ENCODE measurements around the gene KRTAP9-4.
"Not testable (repeated sequence)": the region's sequence is repeated elsewhere in the genome, so short reads cannot be mapped to it uniquely, and the experiment has no call there.

The KRTAP9-4 gene, protein sequence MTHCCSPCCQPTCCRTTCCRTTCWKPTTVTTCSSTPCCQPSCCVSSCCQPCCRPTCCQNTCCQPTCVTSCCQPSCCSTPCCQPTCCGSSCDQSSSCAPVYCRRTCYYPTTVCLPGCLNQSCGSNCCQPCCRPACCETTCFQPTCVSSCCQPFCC

DNA sequence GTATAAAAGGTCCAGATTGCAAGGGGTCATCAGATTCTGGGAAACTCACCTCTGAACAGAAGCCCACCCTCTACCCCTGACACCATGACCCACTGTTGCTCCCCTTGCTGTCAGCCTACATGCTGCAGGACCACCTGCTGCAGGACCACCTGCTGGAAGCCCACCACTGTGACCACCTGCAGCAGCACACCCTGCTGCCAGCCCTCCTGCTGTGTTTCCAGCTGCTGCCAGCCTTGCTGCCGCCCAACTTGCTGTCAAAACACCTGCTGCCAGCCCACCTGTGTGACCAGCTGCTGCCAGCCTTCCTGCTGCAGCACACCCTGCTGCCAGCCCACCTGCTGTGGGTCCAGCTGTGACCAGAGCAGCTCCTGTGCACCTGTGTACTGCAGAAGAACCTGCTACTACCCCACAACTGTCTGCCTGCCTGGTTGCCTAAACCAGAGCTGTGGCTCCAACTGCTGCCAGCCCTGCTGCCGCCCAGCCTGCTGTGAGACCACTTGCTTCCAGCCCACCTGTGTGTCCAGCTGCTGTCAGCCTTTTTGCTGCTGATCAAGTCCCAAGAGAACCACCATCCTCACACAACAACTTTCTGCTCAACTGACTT is at the start of gene KRTAP9-4:
Gene KRTAP9-4, plus strand, starts transcription at position 51 of the 604 bp plus-strand sequence. Its CDS starts 34 bp downstream, at position 85.
- H3K27me3 Mint-ChIP-seq, result peaks cover 18% of the 10 kb centered on the region
- H3K9me3 Mint-ChIP-seq; H3K4me3 Mint-ChIP-seq; H3K4me1 Mint-ChIP-seq (ENCODE audit: low read depth); H3K27ac Mint-ChIP-seq; H3K36me3 Mint-ChIP-seq (ENCODE audit: low read depth); intact Hi-C loops (cut with micrococcal nuclease): not testable (repeated sequence)

DNA sequence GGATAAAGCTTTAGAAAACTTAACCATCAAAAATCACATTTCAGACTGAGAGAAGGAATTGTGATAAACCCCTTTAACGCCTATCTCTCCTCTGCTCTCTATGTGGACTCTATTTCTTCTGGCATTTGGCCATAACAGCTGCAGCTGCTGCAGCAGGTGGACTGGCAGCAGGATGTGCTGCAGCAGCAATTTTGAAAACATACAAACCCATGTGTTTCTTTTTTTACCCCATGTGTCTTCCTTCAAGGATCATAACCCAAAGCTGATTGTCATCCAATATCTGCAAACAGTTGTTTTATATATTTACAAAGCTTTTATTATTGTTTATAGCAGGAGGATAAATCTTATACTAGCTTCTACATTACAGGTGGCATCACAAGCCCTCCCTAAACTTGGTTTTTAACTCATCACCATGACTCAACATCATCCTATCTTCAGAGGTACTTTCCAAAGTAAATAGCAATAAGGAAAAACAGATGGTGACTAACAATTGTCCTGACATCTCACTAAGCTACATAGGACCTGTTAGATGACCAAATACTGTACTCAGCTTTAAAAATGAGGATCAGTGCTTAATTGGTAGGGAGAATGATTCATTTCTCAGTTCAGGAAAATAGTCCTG is 37.5 kb upstream of the KRTAP9-4 start:
- Mint-ChIP-seq H3K27ac (no peak overlapping the region), H3K4me1 (ENCODE audit: low read depth) (no peaks in the 10 kb centered on the region), H3K27me3 (peaks cover 27% of the 10 kb centered on the region), H3K4me3 (no peak overlapping the region), H3K36me3 (ENCODE audit: low read depth) (no peaks in the 10 kb centered on the region), H3K9me3 (no peaks in the 10 kb centered on the region)
- intact Hi-C loops (cut with micrococcal nuclease), result no loop called here

DNA sequence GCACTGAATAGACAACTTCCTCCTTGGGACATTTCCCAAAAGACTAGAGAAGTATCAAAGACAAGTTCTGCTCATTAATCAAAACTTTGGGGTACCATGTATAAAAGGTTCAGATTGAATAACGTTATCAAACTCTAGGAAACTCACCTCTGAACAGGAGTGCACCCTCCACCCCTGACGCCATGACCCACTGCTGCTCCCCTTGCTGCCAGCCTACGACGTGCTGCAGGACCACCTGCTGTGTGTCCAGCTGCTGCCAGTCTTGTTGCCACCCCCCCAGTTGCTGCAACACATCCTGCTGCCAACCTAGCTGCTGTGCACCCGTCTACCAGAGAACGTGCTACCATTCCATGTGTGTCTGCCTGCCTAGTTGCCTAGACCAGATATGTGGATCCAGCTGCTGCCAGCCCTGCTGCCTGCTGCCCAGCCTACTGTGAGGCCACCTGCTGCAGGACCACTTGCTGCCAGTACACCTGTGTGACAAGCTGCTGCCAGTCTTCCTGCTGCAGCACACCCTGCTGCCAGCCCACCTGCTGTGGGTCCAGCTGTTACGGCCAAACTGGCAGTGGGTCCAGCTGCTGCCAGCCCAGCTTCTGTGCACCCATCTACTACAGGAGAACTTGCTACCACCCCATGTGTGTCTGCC is 36.8 kb upstream of the KRTAP9-4 start:
- intact Hi-C loops (cut with micrococcal nuclease), result no loop called here
- H3K27me3 Mint-ChIP-seq, result peaks cover 26% of the 10 kb centered on the region
- H3K4me1 Mint-ChIP-seq (ENCODE audit: low read depth), result no peaks in the 10 kb centered on the region
- no peaks in the 10 kb centered on the region for H3K36me3 Mint-ChIP-seq (ENCODE audit: low read depth)
- no peaks in the 10 kb centered on the region for H3K9me3 Mint-ChIP-seq
- no peak overlapping the region for H3K4me3 Mint-ChIP-seq
- no peak overlapping the region for H3K27ac Mint-ChIP-seq

DNA sequence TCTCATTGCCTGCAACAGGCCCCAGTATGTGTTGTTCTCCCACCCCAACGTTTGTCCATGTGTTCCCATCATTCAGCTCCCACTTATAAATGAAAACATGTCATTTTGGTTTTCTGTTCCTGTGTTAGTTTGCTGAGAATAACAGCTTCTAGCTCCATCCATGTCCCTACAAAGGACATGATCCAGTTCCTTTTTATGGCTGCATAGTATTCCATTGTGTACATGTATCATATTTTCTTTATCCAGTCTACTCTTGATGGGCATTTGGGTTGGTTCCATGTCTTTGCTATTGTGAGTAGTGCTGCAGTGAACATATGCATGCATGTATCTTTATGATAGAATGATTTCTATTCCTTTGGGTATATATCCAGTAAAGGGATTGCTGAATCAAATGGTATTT is 33.8 kb upstream of the KRTAP9-4 start:
- Mint-ChIP-seq H3K36me3 (ENCODE audit: low read depth) (no peaks in the 10 kb centered on the region), H3K4me1 (ENCODE audit: low read depth) (no peaks in the 10 kb centered on the region), H3K4me3 (no peak overlapping the region), H3K9me3 (peaks cover 10% of the 10 kb centered on the region), H3K27me3 (peaks cover 7% of the 10 kb centered on the region), H3K27ac (no peak overlapping the region)
- intact Hi-C loops (cut with micrococcal nuclease), result no loop called here

DNA sequence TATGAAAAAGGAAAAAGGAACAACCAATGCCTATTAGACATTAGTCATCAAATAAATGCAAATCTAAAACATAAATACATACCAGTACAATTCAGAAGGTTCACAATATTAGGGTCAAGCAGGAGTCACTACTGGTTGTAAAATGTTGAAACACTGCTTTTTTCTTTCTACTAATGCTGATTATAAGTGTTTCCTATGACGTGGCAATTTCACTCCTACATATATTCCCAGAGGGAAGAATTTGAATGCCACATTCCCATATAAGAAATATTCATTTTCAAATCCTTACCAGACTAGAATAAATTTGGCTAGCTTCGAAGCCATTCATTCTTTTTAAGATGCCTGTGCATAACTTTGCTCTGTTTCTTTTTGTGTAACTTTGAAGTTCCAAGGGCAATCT is 25.7 kb upstream of the KRTAP9-4 start:
- intact Hi-C loops (cut with micrococcal nuclease), result no loop called here
- no peak overlapping the region for H3K27ac Mint-ChIP-seq
- H3K27me3 Mint-ChIP-seq, result peaks cover 14% of the 10 kb centered on the region
- peaks cover 10% of the 10 kb centered on the region for H3K9me3 Mint-ChIP-seq
- H3K4me3 Mint-ChIP-seq, result no peak overlapping the region
- no peaks in the 10 kb centered on the region for H3K36me3 Mint-ChIP-seq (ENCODE audit: low read depth)
- no peaks in the 10 kb centered on the region for H3K4me1 Mint-ChIP-seq (ENCODE audit: low read depth)

DNA sequence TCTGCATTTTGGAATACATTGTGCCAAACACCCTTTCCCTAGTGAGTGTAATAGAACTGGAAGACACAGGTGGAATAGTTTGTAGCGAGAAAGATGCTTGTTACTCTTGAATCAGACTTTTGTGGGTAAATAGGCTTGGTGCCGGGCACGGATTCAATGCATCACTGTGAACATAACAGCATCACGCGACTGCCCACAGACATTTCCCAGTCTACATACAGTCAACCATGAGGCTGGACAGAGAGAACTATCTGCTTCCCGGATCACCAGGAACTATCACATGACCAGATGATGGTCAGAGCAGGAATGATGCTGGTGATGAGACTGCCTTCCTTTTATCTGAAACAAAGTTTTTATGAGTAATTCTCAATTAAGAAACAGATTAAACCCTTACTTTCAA is 23.4 kb upstream of the KRTAP9-4 start:
- Mint-ChIP-seq H3K27me3 (peaks cover 9% of the 10 kb centered on the region), H3K4me3 (no peak overlapping the region), H3K27ac (no peak overlapping the region), H3K4me1 (ENCODE audit: low read depth) (no peaks in the 10 kb centered on the region), H3K9me3 (no peaks in the 10 kb centered on the region), H3K36me3 (ENCODE audit: low read depth) (no peaks in the 10 kb centered on the region)
- intact Hi-C loops (cut with micrococcal nuclease), result no loop called here

DNA sequence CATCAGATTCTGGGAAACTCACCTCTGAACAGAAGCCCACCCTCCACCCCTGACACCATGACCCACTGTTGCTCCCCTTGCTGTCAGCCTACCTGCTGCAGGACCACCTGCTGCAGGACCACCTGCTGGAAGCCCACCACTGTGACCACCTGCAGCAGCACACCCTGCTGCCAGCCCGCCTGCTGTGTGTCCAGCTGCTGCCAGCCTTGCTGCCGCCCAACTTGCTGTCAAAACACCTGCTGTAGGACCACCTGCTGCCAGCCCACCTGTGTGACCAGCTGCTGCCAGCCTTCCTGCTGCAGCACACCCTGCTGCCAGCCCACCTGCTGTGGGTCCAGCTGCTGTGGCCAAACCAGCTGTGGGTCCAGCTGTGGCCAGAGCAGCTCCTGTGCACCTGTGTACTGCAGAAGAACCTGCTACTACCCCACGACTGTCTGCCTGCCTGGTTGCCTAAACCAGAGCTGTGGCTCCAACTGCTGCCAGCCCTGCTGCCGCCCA is 22.8 kb upstream of the KRTAP9-4 start, which contains the start of gene KRTAP9-2:
Gene KRTAP9-2, plus strand, starts transcription at position 51 of the 498 bp plus-strand sequence. Its CDS starts 7 bp downstream, at position 58.
- H3K4me1 Mint-ChIP-seq (ENCODE audit: low read depth); H3K9me3 Mint-ChIP-seq; intact Hi-C loops (cut with micrococcal nuclease); H3K4me3 Mint-ChIP-seq; H3K27ac Mint-ChIP-seq; H3K36me3 Mint-ChIP-seq (ENCODE audit: low read depth); H3K27me3 Mint-ChIP-seq: not testable (repeated sequence)

DNA sequence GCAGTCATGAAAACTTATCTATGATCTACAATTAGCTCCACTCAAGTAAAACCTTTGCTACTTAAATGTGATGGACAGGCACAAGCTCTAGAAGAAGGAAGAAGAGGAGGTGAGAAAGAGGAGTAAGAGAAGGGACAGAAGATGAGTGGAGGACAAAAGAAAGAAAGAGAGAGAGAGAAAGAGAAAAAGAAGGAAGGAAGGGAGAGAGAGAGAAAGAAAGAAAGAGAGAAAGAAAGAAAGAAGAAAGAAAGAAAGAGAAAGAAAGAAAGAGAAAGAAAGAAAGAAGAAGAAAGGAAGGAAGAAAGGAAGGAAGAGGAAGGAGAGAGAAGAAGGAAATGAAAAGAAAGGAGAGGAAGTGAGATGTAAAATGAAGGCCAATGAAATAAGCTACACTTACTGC is 19.4 kb upstream of the KRTAP9-4 start:
- no peak overlapping the region for H3K27ac Mint-ChIP-seq
- H3K9me3 Mint-ChIP-seq, result no peaks in the 10 kb centered on the region
- no peaks in the 10 kb centered on the region for H3K4me1 Mint-ChIP-seq (ENCODE audit: low read depth)
- intact Hi-C loops (cut with micrococcal nuclease), result no loop called here
- peaks cover 21% of the 10 kb centered on the region for H3K27me3 Mint-ChIP-seq
- H3K36me3 Mint-ChIP-seq (ENCODE audit: low read depth), result no peaks in the 10 kb centered on the region
- H3K4me3 Mint-ChIP-seq, result no peak overlapping the region

DNA sequence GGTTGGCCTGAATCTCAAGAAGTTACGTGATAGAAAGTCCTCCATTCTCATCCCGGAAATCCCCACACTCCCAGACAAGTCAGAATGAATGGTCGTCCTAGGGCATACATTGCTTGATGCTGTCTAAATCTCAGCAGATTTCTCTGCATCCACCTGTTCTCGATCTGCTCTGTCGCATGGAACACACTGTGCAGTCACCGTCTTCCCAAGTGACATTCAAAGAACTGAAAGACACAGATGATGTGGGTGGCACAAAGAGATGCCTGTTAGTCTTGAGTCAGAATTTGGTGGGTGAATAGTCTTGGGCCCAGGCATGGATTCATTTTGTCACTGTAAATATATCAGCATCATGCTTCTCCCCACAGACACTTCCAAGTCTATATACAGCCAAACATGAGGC is 17.8 kb upstream of the KRTAP9-4 start:
- Mint-ChIP-seq H3K27ac (no peak overlapping the region), H3K4me3 (no peak overlapping the region), H3K9me3 (no peaks in the 10 kb centered on the region), H3K4me1 (ENCODE audit: low read depth) (no peaks in the 10 kb centered on the region), H3K27me3 (peaks cover 23% of the 10 kb centered on the region), H3K36me3 (ENCODE audit: low read depth) (no peaks in the 10 kb centered on the region)
- intact Hi-C loops (cut with micrococcal nuclease), result no loop called here

DNA sequence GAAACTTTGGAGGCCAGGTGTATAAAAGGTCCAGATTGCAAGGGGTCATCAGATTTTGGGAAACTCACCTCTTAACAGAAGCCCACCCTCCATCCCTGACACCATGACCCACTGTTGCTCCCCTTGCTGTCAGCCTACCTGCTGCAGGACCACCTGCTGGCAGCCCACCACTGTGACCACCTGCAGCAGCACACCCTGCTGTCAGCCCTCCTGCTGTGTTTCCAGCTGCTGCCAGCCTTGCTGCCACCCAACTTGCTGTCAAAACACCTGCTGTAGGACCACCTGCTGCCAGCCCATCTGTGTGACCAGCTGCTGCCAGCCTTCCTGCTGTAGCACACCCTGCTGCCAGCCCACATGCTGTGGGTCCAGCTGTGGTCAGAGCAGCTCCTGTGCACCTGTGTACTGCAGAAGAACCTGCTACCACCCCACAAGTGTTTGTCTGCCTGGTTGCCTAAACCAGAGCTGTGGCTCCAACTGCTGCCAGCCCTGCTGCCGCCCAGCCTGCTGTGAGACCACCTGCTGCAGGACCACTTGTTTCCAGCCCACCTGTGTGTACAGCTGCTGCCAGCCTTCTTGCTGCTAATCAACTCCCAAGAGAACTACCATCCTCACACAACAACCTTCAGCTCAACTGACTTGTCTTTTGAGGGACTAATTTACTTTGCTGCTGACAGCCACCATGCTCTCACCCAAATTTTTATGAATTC is 16.9 kb upstream of the KRTAP9-4 start, which contains the start of gene KRTAP9-3:
Gene KRTAP9-3, plus strand, starts transcription at position 51 of the 707 bp plus-strand sequence. Its CDS starts 53 bp downstream, at position 104.
- intact Hi-C loops (cut with micrococcal nuclease); H3K36me3 Mint-ChIP-seq (ENCODE audit: low read depth); H3K4me1 Mint-ChIP-seq (ENCODE audit: low read depth); H3K27ac Mint-ChIP-seq; H3K9me3 Mint-ChIP-seq; H3K4me3 Mint-ChIP-seq: not testable (repeated sequence)
- peaks cover 21% of the 10 kb centered on the region for H3K27me3 Mint-ChIP-seq

DNA sequence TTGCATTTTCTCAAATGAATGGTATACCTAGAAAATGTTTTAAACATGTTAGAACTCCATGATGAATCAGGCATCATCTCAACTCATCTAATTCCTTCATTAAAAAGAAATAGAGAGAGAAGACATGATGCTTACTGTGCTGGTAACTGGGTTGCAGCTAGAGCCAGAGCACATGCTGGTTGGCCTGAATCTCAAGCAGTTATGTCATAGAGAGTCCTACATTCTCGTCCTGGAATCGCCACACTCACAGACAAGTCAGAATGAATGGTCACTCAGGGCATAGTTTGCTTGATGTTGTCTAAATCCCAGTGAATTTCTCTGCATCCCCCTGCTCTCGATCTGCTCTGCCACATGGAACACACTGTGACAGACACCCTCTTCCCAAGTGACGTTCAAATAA is 12.4 kb upstream of the KRTAP9-4 start:
- intact Hi-C loops (cut with micrococcal nuclease); H3K27ac Mint-ChIP-seq; H3K9me3 Mint-ChIP-seq; H3K4me1 Mint-ChIP-seq (ENCODE audit: low read depth); H3K36me3 Mint-ChIP-seq (ENCODE audit: low read depth); H3K4me3 Mint-ChIP-seq: not testable (repeated sequence)
- peaks cover 21% of the 10 kb centered on the region for H3K27me3 Mint-ChIP-seq

DNA sequence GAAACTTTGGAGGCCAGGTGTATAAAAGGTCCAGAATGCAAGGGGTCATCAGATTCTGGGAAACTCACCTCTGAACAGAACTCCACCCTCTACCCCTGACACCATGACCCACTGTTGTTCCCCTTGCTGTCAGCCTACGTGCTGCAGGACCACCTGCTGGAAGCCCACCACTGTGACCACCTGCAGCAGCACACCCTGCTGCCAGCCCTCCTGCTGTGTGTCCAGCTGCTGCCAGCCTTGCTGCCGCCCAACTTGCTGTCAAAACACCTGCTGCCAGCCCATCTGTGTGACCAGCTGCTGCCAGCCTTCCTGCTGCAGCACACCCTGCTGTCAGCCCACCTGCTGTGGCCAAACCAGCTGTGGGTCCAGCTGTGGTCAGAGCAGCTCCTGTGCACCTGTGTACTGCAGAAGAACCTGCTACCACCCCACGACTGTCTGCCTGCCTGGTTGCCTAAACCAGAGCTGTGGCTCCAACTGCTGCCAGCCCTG is 11.5 kb upstream of the KRTAP9-4 start, which contains the start of gene KRTAP9-8:
Gene KRTAP9-8, plus strand, starts transcription at position 51 of the 489 bp plus-strand sequence. Its CDS starts 53 bp downstream, at position 104.
- H3K27ac Mint-ChIP-seq; H3K36me3 Mint-ChIP-seq (ENCODE audit: low read depth): not testable (repeated sequence)
- peaks cover 17% of the 10 kb centered on the region for H3K27me3 Mint-ChIP-seq

DNA sequence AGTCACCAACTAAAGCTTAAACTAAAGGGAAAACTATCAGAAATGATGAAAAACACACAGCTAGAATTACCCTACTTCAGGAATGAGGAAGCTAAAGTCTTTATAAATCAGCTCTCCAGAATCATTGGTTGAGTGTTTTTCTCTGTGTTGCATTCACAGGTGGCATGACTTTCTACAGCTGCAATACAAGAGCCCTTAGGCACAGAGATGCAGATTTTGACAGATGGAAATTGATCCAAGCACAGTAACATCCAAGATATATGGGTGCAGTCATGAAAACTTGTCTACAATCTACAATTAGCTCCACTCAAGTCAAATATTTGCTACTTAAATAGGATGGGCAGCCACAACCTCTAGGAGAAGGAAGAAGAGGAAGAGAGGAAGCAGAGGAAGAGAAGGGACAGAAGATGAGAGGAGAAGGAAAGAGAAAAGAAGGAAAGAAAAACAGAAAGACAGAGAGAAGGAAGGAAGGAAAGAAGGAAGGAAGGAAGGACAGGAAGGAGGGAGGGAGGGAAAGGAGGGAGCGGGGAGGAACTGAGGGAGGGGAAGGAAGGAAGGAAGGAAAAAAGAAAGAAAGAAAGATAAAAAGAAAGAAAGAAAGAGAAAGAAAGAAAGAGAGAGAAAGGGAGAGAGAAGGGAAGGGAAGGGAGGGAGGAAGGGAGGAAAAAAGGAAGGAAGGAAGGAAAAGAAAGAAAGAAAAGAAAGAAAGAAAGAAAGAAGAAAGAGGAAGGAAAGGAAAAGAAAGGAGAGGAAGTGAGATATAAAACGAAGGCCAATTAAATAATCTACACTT is 2.3 kb upstream of the KRTAP9-4 start:
- peaks cover 17% of the 10 kb centered on the region for H3K27me3 Mint-ChIP-seq
- H3K4me1 Mint-ChIP-seq (ENCODE audit: low read depth); H3K36me3 Mint-ChIP-seq (ENCODE audit: low read depth); intact Hi-C loops (cut with micrococcal nuclease); H3K4me3 Mint-ChIP-seq; H3K9me3 Mint-ChIP-seq; H3K27ac Mint-ChIP-seq: not testable (repeated sequence)

More for the DNA sequence above, 11.5 kb upstream of the KRTAP9-4 start, which contains the start of gene KRTAP9-8:
- H3K9me3 Mint-ChIP-seq; intact Hi-C loops (cut with micrococcal nuclease); H3K4me1 Mint-ChIP-seq (ENCODE audit: low read depth); H3K4me3 Mint-ChIP-seq: not testable (repeated sequence)

Data from dendritic cell treated with granulocyte-macrophage colony-stimulating factor and Interleukin-4, amounts not matched to agents 40 ng/mL and 50 ng/mL, for 4 days (primary cell).